GM21723 (cell line): ENCODE results near the gene TFB1M.
"Not testable (repeated sequence)": the region's sequence is repeated elsewhere in the genome, so short reads cannot be mapped to it uniquely, and the experiment has no call there.

Experiments used
- ATAC-seq: cut with Tn5 transposase; IDR thresholded peaks from one replicate; pipeline ENCODE4 v1.9.1; 2021; ENCODE audit warnings: mild to moderate bottlenecking, moderate library complexity; ENCODE audit not compliant: unreplicated experiment

The TFB1M gene

DNA sequence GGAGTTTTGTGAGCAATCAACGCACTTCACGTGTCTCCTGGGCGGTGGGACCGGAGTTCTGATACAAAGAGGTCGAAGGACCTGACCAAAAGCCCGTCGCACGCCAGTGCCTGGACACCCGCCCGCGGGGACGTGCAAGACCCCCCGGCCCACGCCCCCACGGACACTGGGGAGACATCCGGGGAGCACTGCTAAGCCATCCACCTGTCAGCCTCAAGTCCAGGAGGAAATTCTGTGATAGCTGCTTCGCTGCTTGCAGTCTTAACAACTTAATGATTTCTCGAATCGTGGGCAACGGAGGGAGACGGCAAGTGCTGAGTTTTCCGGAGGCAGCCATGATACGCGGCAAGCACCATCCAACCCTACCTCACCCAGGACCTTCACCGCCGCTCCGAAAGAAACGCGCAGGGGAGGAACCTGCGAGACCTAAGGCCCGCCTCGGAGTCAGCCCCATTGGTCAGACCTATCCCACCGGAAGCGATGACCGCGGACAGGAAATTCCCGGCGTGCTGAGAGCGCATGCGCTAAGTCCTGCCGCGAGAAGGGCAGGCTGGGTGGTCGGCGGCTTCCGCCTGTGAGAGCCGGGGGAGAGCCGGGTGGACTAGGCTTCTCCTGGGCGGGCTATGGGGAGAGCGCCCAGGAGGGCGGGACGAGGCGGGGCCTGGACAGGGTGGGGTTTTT is at the start of gene TFB1M:
Gene TFB1M (minus strand): TSS at position 393 of the 681 bp plus-strand sequence. CDS start 56 bp downstream, at position 337.
- ATAC-seq = peak; percentile 96

DNA sequence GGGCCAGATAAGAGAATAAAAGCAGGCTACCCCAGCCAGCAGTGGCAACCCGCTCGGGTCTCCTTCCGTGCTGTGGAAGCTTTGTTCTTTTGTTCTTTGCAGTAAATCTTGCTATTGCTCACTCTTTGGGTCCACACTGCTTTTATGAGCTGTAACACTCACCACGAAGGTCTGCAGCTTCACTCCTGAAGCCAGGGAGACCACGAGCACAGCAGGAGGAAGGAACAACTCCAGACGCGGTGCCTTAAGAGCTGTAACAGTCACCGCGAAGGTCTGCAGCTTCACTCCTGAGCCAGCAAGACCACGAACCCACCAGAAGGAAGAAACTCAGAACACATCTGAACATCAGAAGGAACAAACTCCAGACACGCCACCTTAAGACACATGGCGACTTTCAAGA is 49.7 kb upstream of the TFB1M start:
- ATAC-seq = not testable (repeated sequence)

DNA sequence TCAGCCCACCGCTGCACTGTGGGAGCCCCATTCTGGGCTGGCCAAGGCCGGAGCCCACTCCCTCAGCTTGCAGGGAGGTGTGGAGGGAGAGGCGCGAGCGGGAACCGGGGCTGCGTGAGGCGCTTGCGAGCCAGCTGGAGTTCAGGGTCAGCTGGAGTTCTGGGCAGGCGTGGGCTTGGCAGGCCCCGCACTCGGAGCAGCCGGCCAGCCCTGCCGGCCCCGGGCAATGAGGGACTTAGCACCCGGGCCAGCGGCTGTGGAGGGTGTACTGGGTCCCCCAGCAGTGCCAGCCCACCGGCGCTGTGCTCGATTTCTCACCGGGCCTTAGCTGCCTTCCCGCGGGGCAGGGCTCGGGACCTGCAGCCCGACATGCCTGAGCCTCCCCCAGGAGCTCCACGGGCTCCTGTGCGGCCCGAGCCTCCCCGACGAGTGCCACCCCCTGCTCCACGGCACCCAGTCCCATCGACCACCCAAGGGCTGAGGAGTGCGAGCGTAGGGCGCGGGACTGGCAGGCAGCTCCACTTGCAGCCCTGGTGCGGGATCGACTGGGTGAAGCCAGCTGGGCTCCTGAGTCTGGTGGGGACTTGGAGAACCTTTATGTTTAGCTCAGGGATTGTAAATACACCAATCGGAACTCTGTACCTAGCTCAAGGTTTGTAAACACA is 48.8 kb upstream of the TFB1M start:
- ATAC-seq = not testable (repeated sequence)

GRCh38 chr6:155354167-155354566 is 39.9 kb upstream of the TFB1M start:
- no peak for ATAC-seq

- ATAC-seq = no peak
Observed at GRCh38 chr6:155352811-155353210, 38.5 kb upstream of the TFB1M start.

DNA sequence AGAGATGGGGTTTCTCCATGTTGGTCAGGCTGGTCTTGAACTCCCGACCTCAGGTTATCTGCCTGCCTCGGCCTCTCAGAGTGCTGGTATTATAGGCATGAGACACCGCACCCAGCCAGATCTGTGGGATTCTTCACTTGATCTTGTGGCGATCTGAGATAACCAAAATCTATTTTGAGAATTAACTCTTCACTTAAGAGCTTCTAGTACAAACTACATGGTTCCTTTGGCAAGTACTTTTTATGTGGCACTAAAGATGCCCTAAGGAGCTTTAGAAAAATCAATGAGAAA is 37.8 kb upstream of the TFB1M start:
- ATAC-seq = no peak

DNA sequence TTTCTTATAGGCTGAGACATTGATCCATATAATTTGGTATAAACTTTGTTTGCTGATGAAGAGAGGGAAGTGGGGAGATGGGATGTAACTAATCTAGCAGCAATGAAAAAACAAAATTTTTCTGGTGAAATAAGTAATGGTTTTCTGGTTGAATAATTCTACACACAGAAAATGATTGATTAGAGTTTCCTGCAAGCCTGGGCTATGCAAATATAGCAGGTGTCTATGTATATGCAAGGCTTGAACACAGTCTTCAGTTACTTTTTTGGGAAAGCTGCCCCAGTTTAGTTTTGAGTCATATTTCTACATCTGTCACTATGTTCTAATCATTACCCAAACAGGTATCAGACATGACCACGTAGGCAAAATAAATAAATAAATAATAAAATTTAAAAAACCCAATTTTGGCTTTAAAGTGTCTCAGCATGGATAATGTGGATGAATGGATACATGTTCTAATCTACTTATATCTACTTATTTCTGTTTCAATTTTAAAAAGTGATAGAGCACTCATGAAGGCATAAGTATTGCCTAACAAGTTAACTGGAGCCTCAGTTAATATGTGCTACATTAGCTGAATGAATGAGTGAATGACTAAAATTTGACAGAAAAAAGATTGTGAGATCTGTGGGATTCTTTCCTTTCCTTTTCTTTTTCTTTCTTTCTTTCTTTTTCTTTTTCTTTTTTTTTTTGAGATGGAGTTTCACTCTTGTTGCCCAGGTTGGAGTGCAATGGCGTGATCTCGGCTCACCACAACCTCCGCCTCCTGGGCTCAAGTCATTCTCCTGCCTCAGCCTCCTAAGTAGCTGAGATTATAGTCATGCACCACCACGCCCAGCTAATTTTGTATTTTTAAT is 37.2 kb upstream of the TFB1M start:
- ATAC-seq = peak; percentile 96

DNA sequence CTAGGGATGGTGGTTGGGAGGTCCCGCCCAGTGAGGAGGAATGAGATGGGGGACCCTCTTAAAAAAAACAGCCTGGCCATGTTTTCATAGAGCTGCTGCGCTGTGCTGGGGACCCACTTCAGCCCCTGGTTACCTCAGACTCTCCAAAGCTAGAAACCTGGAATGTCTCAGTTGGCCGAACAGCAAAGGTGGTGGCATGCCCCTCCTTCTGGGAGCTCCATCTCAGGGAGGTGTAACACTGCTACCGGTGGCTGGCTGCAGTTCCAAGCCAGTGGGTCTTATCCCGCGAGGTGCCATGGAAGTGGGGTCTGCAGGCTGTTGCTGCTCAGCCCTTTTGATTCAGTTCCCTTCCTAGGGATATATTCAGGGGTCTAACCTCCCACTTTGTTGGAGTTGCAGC is 35.7 kb upstream of the TFB1M start:
- ATAC-seq = no peak

DNA sequence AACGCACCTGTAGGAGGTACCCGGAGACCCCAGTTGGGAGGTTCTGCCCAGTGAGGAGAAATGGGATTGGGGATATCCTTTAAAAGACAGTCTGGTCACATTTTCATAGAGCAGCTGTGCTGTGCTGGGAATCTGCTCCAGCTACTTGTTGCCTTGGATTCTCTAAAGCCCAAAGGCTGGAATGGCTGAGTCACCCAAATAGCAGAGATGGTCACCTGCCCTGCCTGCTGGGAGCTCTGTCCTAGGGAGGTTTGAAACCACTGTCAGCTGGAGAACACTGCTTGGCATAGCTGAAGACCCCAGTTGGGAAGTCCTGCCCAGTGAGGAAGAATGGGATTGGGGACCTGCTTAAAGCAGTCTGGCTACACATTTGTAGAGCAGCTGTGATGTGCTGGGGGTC is 34.8 kb upstream of the TFB1M start:
- ATAC-seq = no peak

- ATAC-seq = no peak
Observed at GRCh38 chr6:155347800-155348199, 33.5 kb upstream of the TFB1M start.

- no peak for ATAC-seq
Observed at GRCh38 chr6:155346957-155347356, 32.7 kb upstream of the TFB1M start.

DNA sequence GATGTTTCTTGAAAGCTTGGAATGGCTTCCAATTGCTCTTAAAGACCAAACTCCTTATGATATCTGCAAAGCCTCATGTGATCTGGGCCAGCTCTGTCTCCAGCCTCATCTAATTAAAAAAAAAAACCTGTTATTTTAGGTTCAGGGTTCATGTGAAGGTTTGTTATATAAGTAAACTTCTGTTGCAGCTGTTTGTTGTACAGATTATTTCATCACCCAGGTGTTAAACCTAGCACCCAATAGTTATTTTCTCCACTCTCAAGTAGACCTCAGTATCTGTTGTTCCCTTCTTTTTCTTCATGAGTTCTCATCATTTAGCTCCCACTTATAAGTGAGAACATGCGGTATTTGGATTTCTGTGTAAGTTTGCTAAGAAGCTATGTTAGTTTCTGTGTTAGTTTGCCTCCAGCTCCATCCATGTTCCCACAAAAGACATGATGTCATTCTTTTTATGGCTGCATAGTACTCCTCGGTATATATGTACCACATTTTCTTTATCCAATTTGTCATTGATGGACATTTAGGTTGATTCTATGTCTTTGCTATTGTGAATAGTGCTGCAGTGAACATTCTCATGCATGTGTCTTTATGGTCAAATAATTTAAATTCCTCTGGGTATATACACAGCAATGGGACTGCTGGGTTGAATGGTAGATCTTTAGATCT is 30.2 kb upstream of the TFB1M start:
- ATAC-seq = no peak

- no peak for ATAC-seq
Observed at GRCh38 chr6:155341130-155341828, 27.0 kb upstream of the TFB1M start.

GRCh38 chr6:155340464-155341129 is 26.3 kb upstream of the TFB1M start:
- ATAC-seq = no peak

GRCh38 chr6:155339929-155340328 is 25.6 kb upstream of the TFB1M start:
- ATAC-seq = not testable (repeated sequence)

GRCh38 chr6:155338237-155338636 is 24.0 kb upstream of the TFB1M start:
- ATAC-seq = not testable (repeated sequence)

GRCh38 chr6:155335265-155335664 is 21.0 kb upstream of the TFB1M start:
- ATAC-seq = no peak

DNA sequence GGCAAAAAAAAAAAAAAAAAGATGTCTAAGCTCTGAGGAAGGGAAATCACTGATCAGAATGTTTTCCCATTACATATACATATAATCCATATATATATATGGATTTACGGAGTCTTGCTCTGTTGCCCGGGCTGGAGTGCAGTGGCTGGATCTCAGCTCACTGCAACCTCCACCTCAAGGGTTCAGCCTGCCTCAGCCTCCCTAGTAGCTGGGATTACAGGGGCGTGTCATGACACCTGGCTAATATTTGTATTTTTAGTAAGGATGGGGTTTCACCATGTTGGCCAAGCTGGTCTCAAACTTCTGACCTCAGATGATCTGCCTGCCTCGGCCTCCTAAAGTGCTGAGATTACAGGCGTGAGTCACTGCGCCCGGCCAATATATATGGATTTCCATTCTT is 19.8 kb upstream of the TFB1M start:
- peak; percentile 17 for ATAC-seq

- ATAC-seq = peak; percentile 91
Observed at GRCh38 chr6:155333414-155333813, 19.1 kb upstream of the TFB1M start.

GRCh38 chr6:155330922-155331321 is 16.6 kb upstream of the TFB1M start:
- ATAC-seq = no peak
